Parathyroid adenoma (tissue), 2 donors: Measurements from ENCODE around the gene IFITM5.

ENCODE experiments used
- H2AFZ ChIP-seq: fragments of 300-600 bp; sonication (generic); one replicate; pipeline ENCODE4 v1.7.0; 2017; ENCODE audit warnings: antibody characterized with exemption, mild to moderate bottlenecking
- H3K27ac ChIP-seq: fragments of 300-600 bp; sonication (generic); one replicate; pipeline ENCODE4 v1.7.0; 2017
- H3K27me3 ChIP-seq: fragments of 300-600 bp; sonication (generic); one replicate; pipeline ENCODE4 v1.7.0; 2017; ENCODE audit warnings: low read length; ENCODE audit not compliant: control insufficient read depth, insufficient read depth
- H3K36me3 ChIP-seq: fragments of 300-600 bp; sonication (generic); one replicate; pipeline ENCODE4 v1.7.0; 2017; ENCODE audit warnings: low read length; ENCODE audit not compliant: control insufficient read depth, insufficient read depth
- H3K4me1 ChIP-seq: fragments of 300-600 bp; sonication (generic); one replicate; pipeline ENCODE4 v1.7.0; 2017; ENCODE audit warnings: control low read depth
- H3K4me2 ChIP-seq: fragments of 300-600 bp; sonication (generic); one replicate; pipeline ENCODE4 v1.7.0; 2017; ENCODE audit warnings: low read length
- H3K4me3 ChIP-seq: fragments of 300-600 bp; sonication (generic); one replicate; pipeline ENCODE4 v1.7.0; 2017; ENCODE audit warnings: low read depth, low read length
- H3K79me2 ChIP-seq: fragments of 300-600 bp; sonication (generic); one replicate; pipeline ENCODE4 v1.7.0; 2017; ENCODE audit warnings: control low read depth
- H3K9ac ChIP-seq: fragments of 300-600 bp; sonication (generic); one replicate; pipeline ENCODE4 v1.7.0; 2017; ENCODE audit warnings: mild to moderate bottlenecking
- H3K9me3 ChIP-seq: fragments of 300-600 bp; sonication (generic); one replicate; pipeline ENCODE4 v1.7.0; 2017; ENCODE audit warnings: low read length; ENCODE audit not compliant: control insufficient read depth
- CTCF ChIP-seq: fragments of 300-600 bp; sonication (generic); IDR thresholded peaks from one replicate; pipeline ENCODE4 v1.7.0; 2017; ENCODE audit warnings: antibody characterized with exemption, mild to moderate bottlenecking
- donor health status: primary hyperparathyroidism.

Gene IFITM5

GRCh38 chr11:282171-282570 is 17.2 kb downstream of the IFITM5 start:
- Histone ChIP-seq H3K4me1 (no peaks in the 10 kb centered on the region), H2AFZ (no peak overlapping the region), H3K79me2 (no peaks in the 10 kb centered on the region), H3K9ac (no peak overlapping the region), H3K27ac (no peak overlapping the region), H3K36me3 (no peaks in the 10 kb centered on the region), H3K4me2 (no peak overlapping the region), H3K4me3 (no peak overlapping the region), H3K27me3 (no peaks in the 10 kb centered on the region), H3K9me3 (no peaks in the 10 kb centered on the region)
- TF ChIP-seq CTCF, result no peak

GRCh38 chr11:281486-282161 is 17.7 kb downstream of the IFITM5 start:
- no peak overlapping the region for H3K4me3 ChIP-seq
- H3K27me3 ChIP-seq, result no peaks in the 10 kb centered on the region
- no peak overlapping the region for H3K9ac ChIP-seq
- H3K9me3 ChIP-seq, result no peaks in the 10 kb centered on the region
- no peak overlapping the region for H3K4me2 ChIP-seq
- no peaks in the 10 kb centered on the region for H3K79me2 ChIP-seq
- no peak for TF ChIP-seq CTCF
- no peaks in the 10 kb centered on the region for H3K36me3 ChIP-seq
- no peak overlapping the region for H3K27ac ChIP-seq
- H3K4me1 ChIP-seq, result no peaks in the 10 kb centered on the region
- no peak overlapping the region for H2AFZ ChIP-seq

GRCh38 chr11:280706-281485 is 18.4 kb downstream of the IFITM5 start:
- H3K9me3 ChIP-seq, result no peaks in the 10 kb centered on the region
- no peak overlapping the region for H3K9ac ChIP-seq
- no peak overlapping the region for H3K27ac ChIP-seq
- H2AFZ ChIP-seq, result no peak overlapping the region
- H3K4me1 ChIP-seq, result no peaks in the 10 kb centered on the region
- no peak overlapping the region for H3K4me3 ChIP-seq
- no peaks in the 10 kb centered on the region for H3K27me3 ChIP-seq
- H3K79me2 ChIP-seq, result no peaks in the 10 kb centered on the region
- H3K36me3 ChIP-seq, result no peaks in the 10 kb centered on the region
- TF ChIP-seq CTCF, result no peak
- no peak overlapping the region for H3K4me2 ChIP-seq

GRCh38 chr11:279966-280705 is 19.2 kb downstream of the IFITM5 start:
- H3K9ac ChIP-seq, result no peak overlapping the region

More at GRCh38 chr11:279966-280705, 19.2 kb downstream of the IFITM5 start:
- no peak overlapping the region for H3K27ac ChIP-seq
- H3K9me3 ChIP-seq, result no peaks in the 10 kb centered on the region
- H3K79me2 ChIP-seq, result no peaks in the 10 kb centered on the region
- no peak overlapping the region for H3K4me2 ChIP-seq
- no peak overlapping the region for H3K4me3 ChIP-seq
- peak overlapping the region; percentile 7 for H2AFZ ChIP-seq
- no peaks in the 10 kb centered on the region for H3K4me1 ChIP-seq
- TF ChIP-seq CTCF, result no peak
- H3K27me3 ChIP-seq, result no peaks in the 10 kb centered on the region
- H3K36me3 ChIP-seq, result no peaks in the 10 kb centered on the region
